ENCODE measurements around the gene PTBP1. TPM values are rescaled to one million over a fixed set of nuclear protein-coding genes. Genes with fewer than 3 reads are reported as not detected.
"Not testable (repeated sequence)": the region's sequence is repeated elsewhere in the genome, so short reads cannot be mapped to it uniquely, and the experiment has no call there.

PTBP1 gene
- total RNA-seq, 1 donor from 2014 or later = 236 TPM

DNA sequence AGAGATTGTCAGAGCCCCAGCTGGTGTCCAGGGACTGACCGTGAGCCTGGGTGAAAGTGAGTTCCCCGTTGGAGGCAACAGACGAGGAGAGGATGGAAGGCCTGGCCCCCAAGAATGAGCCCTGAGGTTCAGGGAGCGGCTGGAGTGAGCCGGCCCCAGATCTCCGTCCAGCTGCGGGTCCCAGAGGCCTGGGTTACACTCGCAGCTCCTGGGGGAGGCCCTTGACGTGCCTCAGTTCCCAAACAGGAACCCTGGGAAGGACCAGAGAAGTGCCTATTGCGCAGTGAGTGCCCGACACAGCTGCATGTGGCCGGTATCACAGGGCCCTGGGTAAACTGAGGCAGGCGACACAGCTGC lies 53.7 kb downstream of the PTBP1 start:
- no peak for DNase-seq (ENCODE audit: low spot score)

- no peak for DNase-seq (ENCODE audit: low spot score)
Observed at GRCh38 chr19:852136-853013, 55.1 kb downstream of the PTBP1 start, which contains the start of gene ELANE. Gene ELANE (plus strand): TSS chr19:852303. CDS start chr19:852329, 26 bp downstream.

GRCh38 chr19:853014-853585 lies 55.8 kb downstream of the PTBP1 start:
- DNase-seq (ENCODE audit: low spot score) = no peak

DNA sequence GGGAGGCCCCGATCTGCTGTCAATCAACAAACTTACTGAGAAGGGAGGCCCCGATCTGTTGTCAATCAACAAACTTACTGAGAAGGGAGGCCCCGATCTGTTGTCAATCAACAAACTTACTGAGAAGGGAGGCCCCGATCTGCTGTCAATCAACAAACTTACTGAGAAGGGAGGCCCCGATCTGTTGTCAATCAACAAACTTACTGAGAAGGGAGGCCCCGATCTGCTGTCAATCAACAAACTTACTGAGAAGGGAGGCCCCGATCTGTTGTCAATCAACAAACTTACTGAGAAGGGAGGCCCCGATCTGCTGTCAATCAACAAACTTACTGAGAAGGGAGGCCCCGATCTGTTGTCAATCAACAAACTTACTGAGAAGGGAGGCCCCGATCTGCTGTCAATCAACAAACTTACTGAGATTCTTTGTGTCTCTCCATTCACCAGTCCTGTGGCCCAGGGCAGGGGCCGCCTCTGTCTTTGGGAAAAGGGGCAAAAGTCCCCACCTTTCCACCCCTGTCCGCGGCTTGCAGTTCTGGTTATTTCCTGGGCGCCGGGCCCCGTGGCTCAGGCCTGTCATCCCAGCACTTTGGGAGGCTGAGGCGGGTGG lies 56.5 kb downstream of the PTBP1 start:
- not testable (repeated sequence) for DNase-seq (ENCODE audit: low spot score)

- DNase-seq (ENCODE audit: low spot score) = no peak
Observed at GRCh38 chr19:854549-854948, 57.3 kb downstream of the PTBP1 start.

GRCh38 chr19:855142-855541 lies 57.9 kb downstream of the PTBP1 start:
- no peak for DNase-seq (ENCODE audit: low spot score)

GRCh38 chr19:855566-856120 lies 58.4 kb downstream of the PTBP1 start:
- DNase-seq (ENCODE audit: low spot score) = no peak

- DNase-seq (ENCODE audit: low spot score) = no peak
Observed at GRCh38 chr19:858284-858683, 61.0 kb downstream of the PTBP1 start.

DNA sequence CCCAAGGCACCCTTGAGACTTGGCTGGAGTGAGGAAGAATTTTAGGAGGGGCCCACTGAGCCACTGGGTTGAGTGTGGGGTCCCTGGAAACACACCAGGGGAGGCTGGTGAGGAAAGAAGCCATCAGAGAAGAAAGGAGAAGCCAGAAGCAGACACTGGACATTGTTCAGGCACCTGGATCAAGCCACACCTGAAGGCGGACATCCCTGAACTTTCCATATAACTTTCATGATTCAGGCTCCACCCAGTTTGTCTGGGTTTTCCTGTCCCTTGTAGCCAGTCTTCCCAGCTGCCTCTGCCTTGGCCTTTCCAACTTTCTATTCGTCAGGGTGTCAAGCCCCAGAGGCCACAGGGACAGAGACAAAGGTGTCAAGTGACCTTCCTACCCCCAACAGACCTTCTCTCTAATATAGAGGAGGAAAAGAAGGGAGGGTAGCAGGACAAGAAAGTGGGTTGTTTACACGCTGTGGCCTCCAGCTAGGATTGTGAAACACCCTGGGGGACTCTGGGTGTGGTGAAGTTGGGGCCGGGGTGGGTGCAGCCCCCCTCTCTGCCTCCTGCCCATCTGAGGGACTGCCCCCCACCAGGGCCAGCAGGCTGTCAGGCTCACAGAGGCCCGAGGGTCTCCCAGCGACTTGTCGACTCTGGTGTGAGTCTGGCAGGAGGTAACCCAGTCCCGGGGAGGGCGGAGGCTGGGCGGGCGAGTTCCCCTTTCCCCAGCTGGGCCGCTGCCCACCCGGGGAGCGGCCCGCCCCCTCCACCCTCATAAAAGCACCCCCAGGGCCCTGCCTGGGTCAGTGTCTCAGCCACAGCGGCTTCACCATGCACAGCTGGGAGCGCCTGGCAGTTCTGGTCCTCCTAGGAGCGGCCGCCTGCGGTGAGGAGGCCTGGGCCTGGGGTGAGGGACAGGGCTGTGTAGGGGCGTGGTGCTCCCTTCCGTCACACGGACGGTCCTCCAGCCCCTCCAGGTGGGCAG lies 61.9 kb downstream of the PTBP1 start, which contains the start of gene CFD:
Gene CFD, plus strand, starts transcription at position 797 of the 976 bp plus-strand sequence. Its CDS starts 26 bp downstream, at position 823.
- no peak for DNase-seq (ENCODE audit: low spot score)

- DNase-seq (ENCODE audit: low spot score) = no peak
Observed at GRCh38 chr19:861141-861755, 64.0 kb downstream of the PTBP1 start.

Small RNAs within 50 kb of the gene (microRNA-seq; reads per million reads assigned to microRNA genes)
- gene MIR3187 (ENCODE audit: borderline number of aligned reads) = not detected
- gene MIR4745 (ENCODE audit: borderline number of aligned reads) = 5.1 reads per million

Other genes starting within 250 kb of the PTBP1 start
- 396 TPM for gene BSG, start 224.9 kb upstream of the PTBP1 start, total RNA-seq
- 0.16 TPM for gene HCN2, start 207.6 kb upstream of the PTBP1 start, total RNA-seq
- 36.9 TPM for gene POLRMT, start 163.9 kb upstream of the PTBP1 start, total RNA-seq
- 0.22 TPM for gene FGF22, start 157.6 kb upstream of the PTBP1 start, total RNA-seq
- 37.3 TPM for gene RNF126, start 134.2 kb upstream of the PTBP1 start, total RNA-seq
- gene FSTL3, start 121.1 kb upstream of the PTBP1 start, total RNA-seq = 193 TPM
- gene PRSS57, start 102.0 kb upstream of the PTBP1 start, total RNA-seq = not detected
- 212 TPM for gene PALM, start 88.5 kb upstream of the PTBP1 start, total RNA-seq
- gene MISP, start 46.3 kb upstream of the PTBP1 start, total RNA-seq = 0.67 TPM
- gene PLPPR3, start 24.5 kb downstream of the PTBP1 start, total RNA-seq = not detected
- gene AZU1, start 30.4 kb downstream of the PTBP1 start, total RNA-seq = 0.39 TPM
- 0.32 TPM for gene PRTN3, start 43.5 kb downstream of the PTBP1 start, total RNA-seq
- gene ELANE, start 54.9 kb downstream of the PTBP1 start, total RNA-seq = 1.3 TPM
- 1,010 TPM for gene CFD, start 62.2 kb downstream of the PTBP1 start, total RNA-seq
- gene MED16, start 95.7 kb downstream of the PTBP1 start, total RNA-seq = 28.8 TPM
- gene RNU6-9, start 96.0 kb downstream of the PTBP1 start, total RNA-seq = not detected
- gene R3HDM4, start 115.8 kb downstream of the PTBP1 start, total RNA-seq = 48.2 TPM
- not detected for gene KISS1R, start 119.9 kb downstream of the PTBP1 start, total RNA-seq
- 19.5 TPM for gene ARID3A, start 128.6 kb downstream of the PTBP1 start, total RNA-seq
- gene WDR18, start 186.9 kb downstream of the PTBP1 start, total RNA-seq = 20.6 TPM
- 0.16 TPM for gene GRIN3B, start 203.0 kb downstream of the PTBP1 start, total RNA-seq
- 143 TPM for gene TMEM259, start 223.7 kb downstream of the PTBP1 start, total RNA-seq
- not detected for gene RNU6-2, start 224.1 kb downstream of the PTBP1 start, total RNA-seq
- 124 TPM for gene CNN2, start 229.2 kb downstream of the PTBP1 start, total RNA-seq
- gene ABCA7, start 242.7 kb downstream of the PTBP1 start, total RNA-seq = 19.9 TPM